C4-2B (cell line): Measurements from ENCODE around the gene PHF13.

Experiments used
- ZFX ChIP-seq: fragments of 450-650 bp; IDR thresholded peaks from 2 replicates; pipeline ENCODE4 v1.6.1; 2017
- TF ChIP-seq, protein P1 (sequence below): fragments of 450-650 bp; conservative IDR thresholded peaks from 2 replicates; pipeline ENCODE4 v1.5.1; 2017; ENCODE audit warnings: mild to moderate bottlenecking

DNA sequence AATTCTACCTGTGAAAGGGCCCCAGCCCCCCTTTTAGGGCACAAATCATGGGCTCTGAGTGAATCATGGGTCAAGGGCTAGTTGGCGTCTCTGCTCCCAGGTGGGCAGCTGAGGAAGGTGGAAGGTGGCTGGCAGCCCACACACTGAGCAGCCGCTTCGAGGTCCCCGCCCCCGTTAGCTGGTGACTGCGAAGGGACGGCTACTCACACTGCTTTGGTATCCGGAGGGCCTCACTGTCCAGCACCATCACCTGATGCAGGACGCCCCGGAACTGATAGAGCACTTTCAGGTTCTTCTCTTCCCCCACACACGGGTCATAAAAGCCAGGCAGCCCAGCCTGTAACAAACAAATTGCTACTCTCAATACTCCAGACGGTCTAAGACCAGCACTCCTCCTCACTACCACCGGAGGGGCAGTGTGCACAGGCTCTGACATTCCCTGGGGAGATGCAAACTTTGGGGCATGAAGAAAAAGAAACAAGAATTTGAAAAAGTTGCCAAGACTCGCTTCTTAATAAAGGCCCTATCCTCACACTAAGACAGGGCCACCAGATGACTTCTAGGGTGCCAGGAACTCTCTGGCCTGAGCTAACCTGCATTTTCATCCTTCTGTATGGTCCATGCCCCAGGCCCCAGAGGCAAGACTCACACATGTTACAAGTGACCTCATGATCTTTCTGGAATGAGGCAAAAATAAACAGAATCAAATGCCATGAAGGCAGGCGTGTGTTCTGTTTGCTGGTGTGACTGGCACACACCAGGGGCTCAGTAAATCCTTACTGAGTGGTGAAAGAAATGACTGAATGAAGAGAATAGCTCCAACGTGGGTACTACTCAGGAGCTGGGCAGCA, 22.6 kb downstream of the PHF13 start:
- TF ChIP-seq, protein P1, sequence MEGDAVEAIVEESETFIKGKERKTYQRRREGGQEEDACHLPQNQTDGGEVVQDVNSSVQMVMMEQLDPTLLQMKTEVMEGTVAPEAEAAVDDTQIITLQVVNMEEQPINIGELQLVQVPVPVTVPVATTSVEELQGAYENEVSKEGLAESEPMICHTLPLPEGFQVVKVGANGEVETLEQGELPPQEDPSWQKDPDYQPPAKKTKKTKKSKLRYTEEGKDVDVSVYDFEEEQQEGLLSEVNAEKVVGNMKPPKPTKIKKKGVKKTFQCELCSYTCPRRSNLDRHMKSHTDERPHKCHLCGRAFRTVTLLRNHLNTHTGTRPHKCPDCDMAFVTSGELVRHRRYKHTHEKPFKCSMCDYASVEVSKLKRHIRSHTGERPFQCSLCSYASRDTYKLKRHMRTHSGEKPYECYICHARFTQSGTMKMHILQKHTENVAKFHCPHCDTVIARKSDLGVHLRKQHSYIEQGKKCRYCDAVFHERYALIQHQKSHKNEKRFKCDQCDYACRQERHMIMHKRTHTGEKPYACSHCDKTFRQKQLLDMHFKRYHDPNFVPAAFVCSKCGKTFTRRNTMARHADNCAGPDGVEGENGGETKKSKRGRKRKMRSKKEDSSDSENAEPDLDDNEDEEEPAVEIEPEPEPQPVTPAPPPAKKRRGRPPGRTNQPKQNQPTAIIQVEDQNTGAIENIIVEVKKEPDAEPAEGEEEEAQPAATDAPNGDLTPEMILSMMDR, result no peak
- TF ChIP-seq ZFX, result no peak
